Thyroid gland (tissue), 4 donors: Measurements from ENCODE around the gene TFF3.

ENCODE experiments used
- CTCF ChIP-seq, 6 experiments: fragments of 200-600 bp in 3 of 6; fragments of 450-650 bp in 3 of 6; sonication (generic) in 3 of 6; IDR thresholded peaks; one replicate each; pipeline ENCODE4 v1.5.1; 2016 to 2019; ENCODE audit warnings: antibody characterized with exemption in 6 of 6, mild to moderate bottlenecking in 2 of 6, inconsistent platforms in 1 of 6, moderate library complexity in 1 of 6
- POLR2A ChIP-seq, 2 donors: fragments of 450-650 bp; IDR thresholded peaks; one replicate each; pipeline ENCODE4 v1.6.1; 2017; ENCODE audit warnings: antibody characterized with exemption in 2 of 2, mild to moderate bottlenecking in 2 of 2, moderate library complexity in 1 of 2

- no peak for TF ChIP-seq POLR2A (IDR thresholded peaks at IDR 0.05)
- no peak for TF ChIP-seq CTCF (IDR thresholded peaks at IDR 0.05)
These were observed 45.1 kb upstream of the TFF3 start for GRCh38 chr21:42360317-42360716.
